ENCODE measurements around the gene FBXO46.

DNA sequence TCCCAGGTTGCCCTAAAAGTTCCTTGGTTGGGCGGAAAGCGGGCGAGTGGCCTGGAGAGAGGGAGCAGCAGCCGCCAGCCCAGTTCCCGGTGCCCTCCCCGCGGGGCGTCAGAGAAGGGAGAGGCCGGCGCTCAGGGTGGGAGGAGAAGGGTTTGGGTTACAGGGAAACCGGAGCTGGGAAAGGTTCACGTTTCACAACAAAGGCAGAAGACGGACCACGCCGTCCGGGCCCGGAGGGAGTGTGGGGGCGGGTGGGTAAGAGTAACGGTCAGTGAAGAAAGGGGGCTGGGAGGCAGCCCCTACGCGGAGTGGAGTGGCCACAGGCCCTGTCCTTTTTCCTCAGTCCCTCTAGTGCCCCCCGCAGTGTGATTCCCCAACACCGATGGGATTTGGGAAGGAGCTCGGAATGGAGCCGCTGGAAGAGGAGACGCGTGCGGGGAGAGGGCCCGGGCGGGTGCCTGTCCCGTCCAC, 36.7 kb upstream of the FBXO46 start:
- TF ChIP-seq, protein P1, sequence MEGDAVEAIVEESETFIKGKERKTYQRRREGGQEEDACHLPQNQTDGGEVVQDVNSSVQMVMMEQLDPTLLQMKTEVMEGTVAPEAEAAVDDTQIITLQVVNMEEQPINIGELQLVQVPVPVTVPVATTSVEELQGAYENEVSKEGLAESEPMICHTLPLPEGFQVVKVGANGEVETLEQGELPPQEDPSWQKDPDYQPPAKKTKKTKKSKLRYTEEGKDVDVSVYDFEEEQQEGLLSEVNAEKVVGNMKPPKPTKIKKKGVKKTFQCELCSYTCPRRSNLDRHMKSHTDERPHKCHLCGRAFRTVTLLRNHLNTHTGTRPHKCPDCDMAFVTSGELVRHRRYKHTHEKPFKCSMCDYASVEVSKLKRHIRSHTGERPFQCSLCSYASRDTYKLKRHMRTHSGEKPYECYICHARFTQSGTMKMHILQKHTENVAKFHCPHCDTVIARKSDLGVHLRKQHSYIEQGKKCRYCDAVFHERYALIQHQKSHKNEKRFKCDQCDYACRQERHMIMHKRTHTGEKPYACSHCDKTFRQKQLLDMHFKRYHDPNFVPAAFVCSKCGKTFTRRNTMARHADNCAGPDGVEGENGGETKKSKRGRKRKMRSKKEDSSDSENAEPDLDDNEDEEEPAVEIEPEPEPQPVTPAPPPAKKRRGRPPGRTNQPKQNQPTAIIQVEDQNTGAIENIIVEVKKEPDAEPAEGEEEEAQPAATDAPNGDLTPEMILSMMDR (IDR thresholded peaks at IDR 0.05): no peak
- TF ChIP-seq ESRRA (CRISPR knock-in tag; IDR thresholded peaks at IDR 0.05; ENCODE audit: borderline replicate concordance): no peak
- TF ChIP-seq NR2C2 (CRISPR knock-in tag; IDR thresholded peaks at IDR 0.05): no peak
- TF ChIP-seq, protein P2, sequence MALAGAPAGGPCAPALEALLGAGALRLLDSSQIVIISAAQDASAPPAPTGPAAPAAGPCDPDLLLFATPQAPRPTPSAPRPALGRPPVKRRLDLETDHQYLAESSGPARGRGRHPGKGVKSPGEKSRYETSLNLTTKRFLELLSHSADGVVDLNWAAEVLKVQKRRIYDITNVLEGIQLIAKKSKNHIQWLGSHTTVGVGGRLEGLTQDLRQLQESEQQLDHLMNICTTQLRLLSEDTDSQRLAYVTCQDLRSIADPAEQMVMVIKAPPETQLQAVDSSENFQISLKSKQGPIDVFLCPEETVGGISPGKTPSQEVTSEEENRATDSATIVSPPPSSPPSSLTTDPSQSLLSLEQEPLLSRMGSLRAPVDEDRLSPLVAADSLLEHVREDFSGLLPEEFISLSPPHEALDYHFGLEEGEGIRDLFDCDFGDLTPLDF (CRISPR knock-in tag; IDR thresholded peaks at IDR 0.05): no peak
- no peak for TF ChIP-seq CBFB (CRISPR knock-in tag; IDR thresholded peaks at IDR 0.05; ENCODE audit: low read depth)
- TF ChIP-seq NR3C1 (CRISPR knock-in tag; conservative IDR thresholded peaks at IDR 0.05; ENCODE audit: low read depth): no peak
- TF ChIP-seq, protein P3, sequence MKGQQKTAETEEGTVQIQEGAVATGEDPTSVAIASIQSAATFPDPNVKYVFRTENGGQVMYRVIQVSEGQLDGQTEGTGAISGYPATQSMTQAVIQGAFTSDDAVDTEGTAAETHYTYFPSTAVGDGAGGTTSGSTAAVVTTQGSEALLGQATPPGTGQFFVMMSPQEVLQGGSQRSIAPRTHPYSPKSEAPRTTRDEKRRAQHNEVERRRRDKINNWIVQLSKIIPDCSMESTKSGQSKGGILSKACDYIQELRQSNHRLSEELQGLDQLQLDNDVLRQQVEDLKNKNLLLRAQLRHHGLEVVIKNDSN (CRISPR knock-in tag; IDR thresholded peaks at IDR 0.05): no peak
- TF ChIP-seq ZNF671 (CRISPR knock-in tag; IDR thresholded peaks at IDR 0.05): no peak
- TF ChIP-seq ZBTB21 (CRISPR knock-in tag; IDR thresholded peaks at IDR 0.05; ENCODE audit: borderline replicate concordance): no peak
- TF ChIP-seq, protein P4, sequence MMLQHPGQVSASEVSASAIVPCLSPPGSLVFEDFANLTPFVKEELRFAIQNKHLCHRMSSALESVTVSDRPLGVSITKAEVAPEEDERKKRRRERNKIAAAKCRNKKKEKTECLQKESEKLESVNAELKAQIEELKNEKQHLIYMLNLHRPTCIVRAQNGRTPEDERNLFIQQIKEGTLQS (CRISPR knock-in tag; conservative IDR thresholded peaks at IDR 0.05): no peak
- no peak for TF ChIP-seq NFYB (CRISPR knock-in tag; conservative IDR thresholded peaks at IDR 0.05; ENCODE audit: low read depth)
- TF ChIP-seq, protein P5, sequence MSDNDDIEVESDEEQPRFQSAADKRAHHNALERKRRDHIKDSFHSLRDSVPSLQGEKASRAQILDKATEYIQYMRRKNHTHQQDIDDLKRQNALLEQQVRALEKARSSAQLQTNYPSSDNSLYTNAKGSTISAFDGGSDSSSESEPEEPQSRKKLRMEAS (CRISPR knock-in tag; IDR thresholded peaks at IDR 0.05): peak; percentile 69; the same call in 1 of the 2 replicates
- TF ChIP-seq ZNF263 (CRISPR knock-in tag; IDR thresholded peaks at IDR 0.05; ENCODE audit: low read depth): no peak
- no peak for TF ChIP-seq ATF1 (CRISPR knock-in tag; IDR thresholded peaks at IDR 0.05)
